ENCODE measurements around the gene DNER. TPM values are rescaled to one million over a fixed set of nuclear protein-coding genes. Genes with fewer than 3 reads are reported as not detected.

Gene DNER
- total and polyA plus RNA-seq, 2 of the 13 experiments (the other 11 are each of a cell fraction or from before 2014, with no cell fraction given) = not detected

DNA sequence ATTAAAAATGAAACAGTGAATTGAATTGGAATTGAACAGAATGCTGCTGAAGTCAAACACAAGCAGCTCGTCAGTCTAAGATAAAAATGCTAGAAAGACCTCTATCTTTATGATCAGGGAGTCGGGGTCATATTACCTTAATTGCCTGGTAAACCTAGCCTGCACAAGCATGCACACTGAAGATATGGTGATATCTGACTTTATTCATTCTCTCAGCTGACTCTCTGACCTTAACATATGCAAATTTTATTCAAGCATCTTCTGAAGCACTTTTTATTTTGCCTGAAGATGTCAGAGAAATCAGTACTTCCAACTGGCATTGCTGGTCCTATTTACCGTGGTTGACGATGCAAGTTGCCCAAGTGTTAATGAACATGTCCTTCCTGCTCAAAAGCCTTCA is 56.4 kb downstream of the DNER start:
- Histone ChIP-seq H3K79me2 (ENCODE audit: insufficient read depth, low read length) (no peaks in the 10 kb centered on the region), H3K27ac (ENCODE audit: extremely low read length, insufficient read depth, low read length) (no peak overlapping the region), H3K9ac (ENCODE audit: insufficient read depth, low read depth, low read length) (no peak overlapping the region), H3K9me3 (ENCODE audit: low read length) (no peaks in the 10 kb centered on the region), H3K36me3 (replicated peaks in 1 of 2; ENCODE audit: control insufficient read depth in 1 of 2, insufficient read depth in 2 of 2, low read length in 2 of 2) (no peaks in the 10 kb centered on the region), H4K20me1 (ENCODE audit: insufficient read depth, low read length) (no peaks in the 10 kb centered on the region), H3K4me3 (replicated peaks in 1 of 3; ENCODE audit: insufficient read depth in 1 of 3, low read depth in 2 of 3, low read length in 3 of 3) (no peak overlapping the region), H3K27me3 (ENCODE audit: control insufficient read depth in 1 of 2, insufficient read depth in 2 of 2, low read length in 2 of 2) (peaks cover 0 to 4% of the 10 kb centered on the region in 2 experiments; a peak in 2 of 5 replicates), H3K4me1 (ENCODE audit: insufficient read depth, low read length) (no peaks in the 10 kb centered on the region), H3K4me2 (ENCODE audit: low read depth, low read length) (no peak overlapping the region), H2AFZ (ENCODE audit: low read length) (no peak overlapping the region)
- DNase-seq (ENCODE audit: low spot score) (no peak), FAIRE-seq (no peak), ATAC-seq (no peak)
- ChIA-PET CTCF (ENCODE audit: low intra/inter-chr PET ratio, low total read pairs) (no interaction called here), POLR2A (no interaction called here)
- WGBS (ENCODE audit: low lambda C conversion rate) = 9% methylated on average over 4 of the region's 4 CpGs
- intact Hi-C loops (cut with micrococcal nuclease; ENCODE audit: unreplicated experiment) (no loop called here), in situ Hi-C loops (cut with HindIII; ENCODE audit: extremely low pct_ligation_motif_present, low pct_unique_long_range_greater_than_20kb) (no loop called here)
- no TSS peak for BruUV-seq (replicated peaks)
- TF ChIP-seq MTF2 (CRISPR knock-in tag; IDR thresholded peaks at IDR 0.05; ENCODE audit: borderline replicate concordance) (no peak), ZNF335 (CRISPR knock-in tag; IDR thresholded peaks at IDR 0.05) (no peak), MAF1 (CRISPR knock-in tag; IDR thresholded peaks at IDR 0.05; ENCODE audit: borderline replicate concordance) (no peak), ATRX (CRISPR knock-in tag; IDR thresholded peaks at IDR 0.05; ENCODE audit: borderline replicate concordance) (no peak), ZSCAN20 (CRISPR knock-in tag; IDR thresholded peaks at IDR 0.05; ENCODE audit: borderline replicate concordance) (no peak), ZNF775 (CRISPR knock-in tag; IDR thresholded peaks at IDR 0.05; ENCODE audit: borderline replicate concordance) (no peak), CHCHD3 (CRISPR knock-in tag; IDR thresholded peaks at IDR 0.05) (no peak), IKZF5 (CRISPR knock-in tag; IDR thresholded peaks at IDR 0.05) (no peak), ZSCAN21 (CRISPR knock-in tag; IDR thresholded peaks at IDR 0.05; ENCODE audit: borderline replicate concordance) (no peak), ZNF670 (CRISPR knock-in tag; IDR thresholded peaks at IDR 0.05; ENCODE audit: borderline replicate concordance) (no peak), BRCA1 (CRISPR knock-in tag; IDR thresholded peaks at IDR 0.05) (no peak), IRX3 (CRISPR knock-in tag; IDR thresholded peaks at IDR 0.05; ENCODE audit: borderline replicate concordance, low read depth) (no peak), ZNF224 (CRISPR knock-in tag; IDR thresholded peaks at IDR 0.05) (no peak), ZNF546 (CRISPR knock-in tag; conservative IDR thresholded peaks at IDR 0.05) (no peak), ISX (CRISPR knock-in tag; conservative IDR thresholded peaks at IDR 0.05) (no peak), RARG (CRISPR knock-in tag; IDR thresholded peaks at IDR 0.05; ENCODE audit: low read depth) (no peak), SAP130 (CRISPR knock-in tag; IDR thresholded peaks at IDR 0.05; ENCODE audit: low read depth) (no peak), CAMTA2 (CRISPR knock-in tag; IDR thresholded peaks at IDR 0.05; ENCODE audit: borderline replicate concordance) (no peak)
- TF ChIP-seq, protein P1, sequence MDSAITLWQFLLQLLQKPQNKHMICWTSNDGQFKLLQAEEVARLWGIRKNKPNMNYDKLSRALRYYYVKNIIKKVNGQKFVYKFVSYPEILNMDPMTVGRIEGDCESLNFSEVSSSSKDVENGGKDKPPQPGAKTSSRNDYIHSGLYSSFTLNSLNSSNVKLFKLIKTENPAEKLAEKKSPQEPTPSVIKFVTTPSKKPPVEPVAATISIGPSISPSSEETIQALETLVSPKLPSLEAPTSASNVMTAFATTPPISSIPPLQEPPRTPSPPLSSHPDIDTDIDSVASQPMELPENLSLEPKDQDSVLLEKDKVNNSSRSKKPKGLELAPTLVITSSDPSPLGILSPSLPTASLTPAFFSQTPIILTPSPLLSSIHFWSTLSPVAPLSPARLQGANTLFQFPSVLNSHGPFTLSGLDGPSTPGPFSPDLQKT (CRISPR knock-in tag; IDR thresholded peaks at IDR 0.05; ENCODE audit: borderline replicate concordance) = no peak
- TF ChIP-seq, protein P2, sequence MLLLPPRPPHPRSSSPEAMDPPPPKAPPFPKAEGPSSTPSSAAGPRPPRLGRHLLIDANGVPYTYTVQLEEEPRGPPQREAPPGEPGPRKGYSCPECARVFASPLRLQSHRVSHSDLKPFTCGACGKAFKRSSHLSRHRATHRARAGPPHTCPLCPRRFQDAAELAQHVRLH (CRISPR knock-in tag; IDR thresholded peaks at IDR 0.05; ENCODE audit: borderline replicate concordance, low read depth) = no peak

All from HepG2 (cell line).